COR-L47 (cell line): ENCODE results near the gene PAPOLB.

Experiments used
- DNase-seq: peaks from one replicate; lab custom pipeline; 2025; lab: John Stamatoyannopoulos, UW

The PAPOLB gene

GRCh38 chr7:4878336-4879335, 16.8 kb upstream of the PAPOLB start:
- DNase-seq: no peak

GRCh38 chr7:4876586-4876985, 14.8 kb upstream of the PAPOLB start:
- no peak for DNase-seq

GRCh38 chr7:4875391-4875790, 13.6 kb upstream of the PAPOLB start:
- no peak for DNase-seq

GRCh38 chr7:4873071-4873944, 11.5 kb upstream of the PAPOLB start:
- no peak for DNase-seq

- DNase-seq: no peak
Observed at GRCh38 chr7:4871930-4872675, 10.3 kb upstream of the PAPOLB start.

GRCh38 chr7:4871056-4871680, 9.3 kb upstream of the PAPOLB start:
- no peak for DNase-seq

- no peak for DNase-seq
Observed at GRCh38 chr7:4868493-4868892, 6.7 kb upstream of the PAPOLB start.

GRCh38 chr7:4866528-4867496, 5.0 kb upstream of the PAPOLB start:
- no peak for DNase-seq

GRCh38 chr7:4862156-4862555, 326 bp upstream of the PAPOLB start:
- no peak for DNase-seq

GRCh38 chr7:4861227-4861626, 603 bp downstream of the PAPOLB start:
- DNase-seq: no peak

GRCh38 chr7:4857189-4857588, 4.6 kb downstream of the PAPOLB start:
- DNase-seq: no peak

- DNase-seq: peak; percentile 15
Observed at GRCh38 chr7:4856336-4857057, 5.3 kb downstream of the PAPOLB start.

- no peak for DNase-seq
Observed at GRCh38 chr7:4854916-4855315, 6.9 kb downstream of the PAPOLB start.

- DNase-seq: no peak
Observed at GRCh38 chr7:4851459-4852422, 10.1 kb downstream of the PAPOLB start.

- no peak for DNase-seq
Observed at GRCh38 chr7:4850262-4850795, 11.5 kb downstream of the PAPOLB start.

- peak; percentile 21 for DNase-seq
Observed at GRCh38 chr7:4849390-4849789, 12.4 kb downstream of the PAPOLB start.

- DNase-seq: peak; percentile 56
Observed at GRCh38 chr7:4845740-4846142, 16.1 kb downstream of the PAPOLB start.
